ENCODE data around the gene DCDC2C.
A peak's percentile ranks its signal among the peaks of the same experiment; 100 is the strongest.
"Not testable (repeated sequence)": the region's sequence is repeated elsewhere in the genome, so short reads cannot be mapped to it uniquely, and the experiment has no call there.

Gene DCDC2C

GRCh38 chr2:3777966-3778365 lies 74.6 kb downstream of the DCDC2C start:
- DNase-seq: no peak

- DNase-seq: no peak
Observed at GRCh38 chr2:3778851-3779495, 75.6 kb downstream of the DCDC2C start.

GRCh38 chr2:3779496-3780049 lies 76.2 kb downstream of the DCDC2C start:
- DNase-seq: no peak

- DNase-seq: peak; percentile 68
Observed at GRCh38 chr2:3780477-3781402, 77.4 kb downstream of the DCDC2C start.

- DNase-seq: no peak
Observed at GRCh38 chr2:3784731-3785130, 81.4 kb downstream of the DCDC2C start.

- DNase-seq: peak; percentile 42
Observed at GRCh38 chr2:3785220-3785889, 82.0 kb downstream of the DCDC2C start.

GRCh38 chr2:3785890-3786273 lies 82.5 kb downstream of the DCDC2C start:
- DNase-seq: no peak

GRCh38 chr2:3787768-3788167 lies 84.4 kb downstream of the DCDC2C start:
- no peak for DNase-seq

- DNase-seq: no peak
Observed at GRCh38 chr2:3789256-3789655, 85.9 kb downstream of the DCDC2C start.

GRCh38 chr2:3793249-3793648 lies 89.9 kb downstream of the DCDC2C start:
- DNase-seq: no peak

- DNase-seq: no peak
Observed at GRCh38 chr2:3801506-3801905, 98.1 kb downstream of the DCDC2C start.

GRCh38 chr2:3805201-3805939 lies 102.0 kb downstream of the DCDC2C start:
- peak; percentile 44 for DNase-seq

GRCh38 chr2:3806168-3806567 lies 102.8 kb downstream of the DCDC2C start:
- DNase-seq: no peak

- DNase-seq: no peak
Observed at GRCh38 chr2:3806730-3807129, 103.4 kb downstream of the DCDC2C start.

- DNase-seq: no peak
Observed at GRCh38 chr2:3807853-3808252, 104.5 kb downstream of the DCDC2C start.

GRCh38 chr2:3814706-3815245 lies 111.4 kb downstream of the DCDC2C start:
- DNase-seq: no peak

- not testable (repeated sequence) for DNase-seq
Observed at GRCh38 chr2:3817144-3817543, 113.8 kb downstream of the DCDC2C start.

- DNase-seq: no peak
Observed at GRCh38 chr2:3823748-3824147, 120.4 kb downstream of the DCDC2C start.

GRCh38 chr2:3827673-3828575 lies 124.5 kb downstream of the DCDC2C start:
- DNase-seq: no peak

- no peak for DNase-seq
Observed at GRCh38 chr2:3830796-3831195, 127.4 kb downstream of the DCDC2C start.

GRCh38 chr2:3837086-3837485 lies 133.7 kb downstream of the DCDC2C start:
- no peak for DNase-seq
